Uterus (tissue), 4 donors: ENCODE data around the gene KLHL28. TPM values are rescaled to one million over a fixed set of nuclear protein-coding genes. Genes with fewer than 3 reads are reported as not detected.

ENCODE experiments used
- DNase-seq, 2 donors: peaks; one replicate each; pipeline ENCODE4 v3.0.0-alpha.2; 2019 to 2020
- H3K27ac ChIP-seq, 2 donors: fragments of 200-600 bp; sonication (generic); 1 replicate in 1 of 2; 2 replicates in 1 of 2; pipeline ENCODE4 v1.5.1; 2016 to 2018
- H3K27me3 ChIP-seq, 2 donors: fragments of 200-600 bp; sonication (generic); one replicate each; pipeline ENCODE4 v1.5.1; 2018 to 2019; ENCODE audit warnings: control low read depth in 1 of 2
- H3K36me3 ChIP-seq, 2 donors: fragments of 200-600 bp; sonication (generic); one replicate each; pipeline ENCODE4 v1.5.1; 2019; ENCODE audit warnings: control low read depth in 1 of 2
- H3K4me1 ChIP-seq, 2 donors: fragments of 200-600 bp; sonication (generic); one replicate each; pipeline ENCODE4 v1.5.1; 2018 to 2019; ENCODE audit warnings: control low read depth in 1 of 2
- H3K4me3 ChIP-seq, 2 donors: fragments of 200-600 bp; sonication (generic); 1 replicate in 1 of 2; 2 replicates in 1 of 2; pipeline ENCODE4 v1.5.1; 2018 to 2019; ENCODE audit warnings: mild to moderate bottlenecking in 1 of 2
- H3K9me3 ChIP-seq, 2 donors: fragments of 200-600 bp; sonication (generic); one replicate each; pipeline ENCODE4 v1.5.1; 2019; ENCODE audit warnings: control low read depth in 1 of 2
- POLR2A ChIP-seq, 2 donors: fragments of 450-650 bp; IDR thresholded peaks; one replicate each; pipeline ENCODE4 v1.6.1; 2016; ENCODE audit warnings: antibody characterized with exemption in 2 of 2, mild to moderate bottlenecking in 1 of 2, moderate library complexity in 1 of 2
- intact Hi-C: fragments of 100-400 bp; cut with DNase I; formaldehyde crosslinking; loops from one replicate; pipeline ENCODE4 v1.15.1; 2023; ENCODE audit warnings: low total_unique reads
- total RNA-seq, 4 donors: library from RNA; depleted of rRNA in 3 of 4; stranded (reverse); fragments of >200 nt in 3 of 4; gene quantifications; one replicate each; pipeline versions ENCODE4 v1.1.0 to v1.2.4, GENCODE V29; 2014 to 2023
- TF ChIP-seq, protein P1 (sequence below), 4 experiments: fragments of 200-600 bp in 2 of 4; fragments of 450-650 bp in 2 of 4; sonication (generic) in 2 of 4; IDR thresholded peaks; one replicate each; pipeline ENCODE4 v1.5.1; 2016 to 2019; ENCODE audit warnings: antibody characterized with exemption in 4 of 4, mild to moderate bottlenecking in 2 of 4, moderate library complexity in 1 of 4
- donor health status: DM: yes; HTN: yes; CAD: no.

The KLHL28 gene
- total RNA-seq, 4 donors from 2014 or later: 3.6 to 40.2 (median 16.0) TPM

DNA sequence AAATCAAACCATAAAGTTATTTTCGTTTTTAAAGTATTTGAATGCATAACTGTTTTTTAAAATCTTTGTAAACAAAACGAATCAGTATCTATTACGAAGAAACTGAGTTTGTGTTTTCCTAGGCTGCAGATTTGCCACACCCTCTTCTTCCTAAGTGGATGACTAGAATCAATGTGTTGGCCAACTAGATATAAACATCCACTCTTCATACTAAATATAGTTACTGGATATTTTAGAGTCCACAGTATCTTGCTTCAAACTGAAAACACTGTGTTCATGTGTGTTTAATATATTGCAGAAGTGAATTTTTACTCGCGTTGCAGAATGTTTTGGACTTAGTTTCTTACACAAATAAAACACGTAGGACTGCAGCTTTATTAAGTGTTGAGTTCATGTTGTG lies 63.2 kb downstream of the KLHL28 start:
- Histone ChIP-seq H3K27ac (peak overlapping the region; percentile 97 to 99), H3K9me3 (no peaks in the 10 kb centered on the region), H3K27me3 (no peaks in the 10 kb centered on the region), H3K36me3 (no peaks in the 10 kb centered on the region), H3K4me1 (no peaks in the 10 kb centered on the region), H3K4me3 (peak overlapping the region; percentile 52 to 72)
- intact Hi-C loops: loop anchor here (10.0 kb wide), 1 partner anchor 66 kb away; the partner anchor contains the start of genes KLHL28 and TOGARAM1
- no peak for DNase-seq
- TF ChIP-seq, protein P1, sequence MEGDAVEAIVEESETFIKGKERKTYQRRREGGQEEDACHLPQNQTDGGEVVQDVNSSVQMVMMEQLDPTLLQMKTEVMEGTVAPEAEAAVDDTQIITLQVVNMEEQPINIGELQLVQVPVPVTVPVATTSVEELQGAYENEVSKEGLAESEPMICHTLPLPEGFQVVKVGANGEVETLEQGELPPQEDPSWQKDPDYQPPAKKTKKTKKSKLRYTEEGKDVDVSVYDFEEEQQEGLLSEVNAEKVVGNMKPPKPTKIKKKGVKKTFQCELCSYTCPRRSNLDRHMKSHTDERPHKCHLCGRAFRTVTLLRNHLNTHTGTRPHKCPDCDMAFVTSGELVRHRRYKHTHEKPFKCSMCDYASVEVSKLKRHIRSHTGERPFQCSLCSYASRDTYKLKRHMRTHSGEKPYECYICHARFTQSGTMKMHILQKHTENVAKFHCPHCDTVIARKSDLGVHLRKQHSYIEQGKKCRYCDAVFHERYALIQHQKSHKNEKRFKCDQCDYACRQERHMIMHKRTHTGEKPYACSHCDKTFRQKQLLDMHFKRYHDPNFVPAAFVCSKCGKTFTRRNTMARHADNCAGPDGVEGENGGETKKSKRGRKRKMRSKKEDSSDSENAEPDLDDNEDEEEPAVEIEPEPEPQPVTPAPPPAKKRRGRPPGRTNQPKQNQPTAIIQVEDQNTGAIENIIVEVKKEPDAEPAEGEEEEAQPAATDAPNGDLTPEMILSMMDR (IDR thresholded peaks at IDR 0.05): no peak

- DNase-seq: no peak
- no peak for TF ChIP-seq POLR2A (IDR thresholded peaks at IDR 0.05)
- TF ChIP-seq, protein P1 (IDR thresholded peaks at IDR 0.05): peak in 1 of 4 experiments; percentile 2
- Histone ChIP-seq H3K4me3 (peak overlapping the region; percentile 52 to 72), H3K4me1 (no peaks in the 10 kb centered on the region), H3K27ac (peak overlapping the region; percentile 97 to 99), H3K9me3 (no peaks in the 10 kb centered on the region), H3K36me3 (no peaks in the 10 kb centered on the region), H3K27me3 (no peaks in the 10 kb centered on the region)
- intact Hi-C loops: loop anchor here (10.0 kb wide), 1 partner anchor 67 kb away; the partner anchor contains the start of genes KLHL28 and TOGARAM1
Measured at GRCh38 chr14:44897845-44898151, 63.9 kb downstream of the KLHL28 start.

- Histone ChIP-seq H3K9me3 (no peaks in the 10 kb centered on the region), H3K27me3 (no peaks in the 10 kb centered on the region), H3K27ac (peak overlapping the region; percentile 97 to 99), H3K4me1 (no peaks in the 10 kb centered on the region), H3K4me3 (peak overlapping the region; percentile 52 to 72), H3K36me3 (no peaks in the 10 kb centered on the region)
- TF ChIP-seq POLR2A (IDR thresholded peaks at IDR 0.05): peak; percentile 57 to 75
- TF ChIP-seq, protein P1 (IDR thresholded peaks at IDR 0.05): peak in 1 of 4 experiments; percentile 6
- peak; percentile 98 to 99 for DNase-seq
- intact Hi-C loops: loop anchor here (10.0 kb wide), 1 partner anchor 68 kb away; the partner anchor contains the start of genes KLHL28 and TOGARAM1
Measured at GRCh38 chr14:44897041-44897844, 64.5 kb downstream of the KLHL28 start.

- intact Hi-C loops: loop anchor here (10.0 kb wide), 1 partner anchor 68 kb away; the partner anchor contains the start of genes KLHL28 and TOGARAM1
- no peak for TF ChIP-seq POLR2A (IDR thresholded peaks at IDR 0.05)
- TF ChIP-seq, protein P1 (IDR thresholded peaks at IDR 0.05): no peak
- H3K36me3 ChIP-seq: no peaks in the 10 kb centered on the region
- H3K4me1 ChIP-seq: no peaks in the 10 kb centered on the region
- peak overlapping the region; percentile 80 to 99 for H3K27ac ChIP-seq
- peak overlapping the region; percentile 52 to 72 for H3K4me3 ChIP-seq
- no peaks in the 10 kb centered on the region for H3K27me3 ChIP-seq
- no peak for DNase-seq
- H3K9me3 ChIP-seq: no peaks in the 10 kb centered on the region
Measured at GRCh38 chr14:44896275-44897040, 65.3 kb downstream of the KLHL28 start.
